Measurements from ENCODE around the gene NRL. TPM values are rescaled to one million over a fixed set of nuclear protein-coding genes. Genes with fewer than 3 reads are reported as not detected.

Gene NRL
- total and polyA plus RNA-seq, 9 of the 15 experiments (the other 6 are each of a cell fraction or from before 2014, with no cell fraction given) = 0.07 to 2.7 (median 1.4) TPM; not detected in 1

DNA sequence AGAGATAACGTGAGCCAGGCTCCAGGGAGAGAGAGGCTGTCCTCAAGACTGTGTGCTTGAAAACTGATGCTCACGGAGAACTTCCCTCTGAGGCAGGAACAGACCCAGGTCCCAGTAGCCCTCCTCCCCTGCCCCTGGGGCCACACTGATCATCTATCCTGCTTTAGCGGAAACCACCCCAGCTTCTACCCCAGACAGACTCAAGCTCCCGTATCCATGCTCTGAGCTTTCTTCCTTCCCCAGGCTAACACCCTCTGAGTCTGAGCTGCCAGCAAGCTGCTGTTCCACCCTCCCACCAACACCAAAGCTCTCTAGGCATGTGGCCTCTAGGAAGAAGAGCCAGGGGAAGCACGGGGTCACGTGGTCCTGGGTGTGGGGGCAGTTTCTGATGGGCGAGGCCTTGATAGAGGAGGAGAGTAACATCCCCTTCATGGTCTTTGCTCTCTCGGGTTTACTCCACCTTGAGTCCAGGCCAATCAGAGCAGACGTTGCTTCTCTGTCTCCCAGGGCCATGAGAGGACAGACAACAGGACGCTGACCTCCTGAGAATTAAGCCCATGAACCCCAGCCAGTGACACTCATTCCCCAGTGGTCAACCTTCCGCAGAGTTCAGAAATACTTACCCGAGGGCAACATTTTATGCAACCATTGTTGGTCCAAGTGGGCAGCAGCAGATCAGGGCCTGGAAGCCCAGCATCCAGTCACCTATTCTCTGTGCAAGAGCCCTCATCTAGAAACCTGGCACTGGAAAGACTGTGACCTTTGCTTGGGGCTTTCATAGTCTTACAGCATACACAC is 19.3 kb downstream of the NRL start (continued):
- TF ChIP-seq, protein P1, sequence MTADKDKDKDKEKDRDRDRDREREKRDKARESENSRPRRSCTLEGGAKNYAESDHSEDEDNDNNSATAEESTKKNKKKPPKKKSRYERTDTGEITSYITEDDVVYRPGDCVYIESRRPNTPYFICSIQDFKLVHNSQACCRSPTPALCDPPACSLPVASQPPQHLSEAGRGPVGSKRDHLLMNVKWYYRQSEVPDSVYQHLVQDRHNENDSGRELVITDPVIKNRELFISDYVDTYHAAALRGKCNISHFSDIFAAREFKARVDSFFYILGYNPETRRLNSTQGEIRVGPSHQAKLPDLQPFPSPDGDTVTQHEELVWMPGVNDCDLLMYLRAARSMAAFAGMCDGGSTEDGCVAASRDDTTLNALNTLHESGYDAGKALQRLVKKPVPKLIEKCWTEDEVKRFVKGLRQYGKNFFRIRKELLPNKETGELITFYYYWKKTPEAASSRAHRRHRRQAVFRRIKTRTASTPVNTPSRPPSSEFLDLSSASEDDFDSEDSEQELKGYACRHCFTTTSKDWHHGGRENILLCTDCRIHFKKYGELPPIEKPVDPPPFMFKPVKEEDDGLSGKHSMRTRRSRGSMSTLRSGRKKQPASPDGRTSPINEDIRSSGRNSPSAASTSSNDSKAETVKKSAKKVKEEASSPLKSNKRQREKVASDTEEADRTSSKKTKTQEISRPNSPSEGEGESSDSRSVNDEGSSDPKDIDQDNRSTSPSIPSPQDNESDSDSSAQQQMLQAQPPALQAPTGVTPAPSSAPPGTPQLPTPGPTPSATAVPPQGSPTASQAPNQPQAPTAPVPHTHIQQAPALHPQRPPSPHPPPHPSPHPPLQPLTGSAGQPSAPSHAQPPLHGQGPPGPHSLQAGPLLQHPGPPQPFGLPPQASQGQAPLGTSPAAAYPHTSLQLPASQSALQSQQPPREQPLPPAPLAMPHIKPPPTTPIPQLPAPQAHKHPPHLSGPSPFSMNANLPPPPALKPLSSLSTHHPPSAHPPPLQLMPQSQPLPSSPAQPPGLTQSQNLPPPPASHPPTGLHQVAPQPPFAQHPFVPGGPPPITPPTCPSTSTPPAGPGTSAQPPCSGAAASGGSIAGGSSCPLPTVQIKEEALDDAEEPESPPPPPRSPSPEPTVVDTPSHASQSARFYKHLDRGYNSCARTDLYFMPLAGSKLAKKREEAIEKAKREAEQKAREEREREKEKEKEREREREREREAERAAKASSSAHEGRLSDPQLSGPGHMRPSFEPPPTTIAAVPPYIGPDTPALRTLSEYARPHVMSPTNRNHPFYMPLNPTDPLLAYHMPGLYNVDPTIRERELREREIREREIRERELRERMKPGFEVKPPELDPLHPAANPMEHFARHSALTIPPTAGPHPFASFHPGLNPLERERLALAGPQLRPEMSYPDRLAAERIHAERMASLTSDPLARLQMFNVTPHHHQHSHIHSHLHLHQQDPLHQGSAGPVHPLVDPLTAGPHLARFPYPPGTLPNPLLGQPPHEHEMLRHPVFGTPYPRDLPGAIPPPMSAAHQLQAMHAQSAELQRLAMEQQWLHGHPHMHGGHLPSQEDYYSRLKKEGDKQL (CRISPR knock-in tag; IDR thresholded peaks at IDR 0.05; ENCODE audit: borderline replicate concordance) = no peak
- TF ChIP-seq NFYB (IDR thresholded peaks at IDR 0.05; ENCODE audit: extremely low read depth, insufficient read length) (peak; percentile 40), NEUROD1 (IDR thresholded peaks at IDR 0.05; ENCODE audit: borderline replicate concordance, low read depth, low read length, partially characterized antibody) (peak; percentile 50), NFRKB (IDR thresholded peaks at IDR 0.05; ENCODE audit: low read depth) (peak; percentile 28; the same call in 1 of the 2 replicates), DPF2 (IDR thresholded peaks at IDR 0.05) (peak; percentile 41; the same call in 1 of the 2 replicates)
- TF ChIP-seq, protein P2, sequence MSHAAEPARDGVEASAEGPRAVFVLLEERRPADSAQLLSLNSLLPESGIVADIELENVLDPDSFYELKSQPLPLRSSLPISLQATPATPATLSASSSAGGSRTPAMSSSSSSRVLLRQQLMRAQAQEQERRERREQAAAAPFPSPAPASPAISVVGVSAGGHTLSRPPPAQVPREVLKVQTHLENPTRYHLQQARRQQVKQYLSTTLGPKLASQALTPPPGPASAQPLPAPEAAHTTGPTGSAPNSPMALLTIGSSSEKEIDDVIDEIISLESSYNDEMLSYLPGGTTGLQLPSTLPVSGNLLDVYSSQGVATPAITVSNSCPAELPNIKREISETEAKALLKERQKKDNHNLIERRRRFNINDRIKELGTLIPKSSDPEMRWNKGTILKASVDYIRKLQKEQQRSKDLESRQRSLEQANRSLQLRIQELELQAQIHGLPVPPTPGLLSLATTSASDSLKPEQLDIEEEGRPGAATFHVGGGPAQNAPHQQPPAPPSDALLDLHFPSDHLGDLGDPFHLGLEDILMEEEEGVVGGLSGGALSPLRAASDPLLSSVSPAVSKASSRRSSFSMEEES (CRISPR knock-in tag; IDR thresholded peaks at IDR 0.05) = peak; percentile 96
- TF ChIP-seq, protein P3, sequence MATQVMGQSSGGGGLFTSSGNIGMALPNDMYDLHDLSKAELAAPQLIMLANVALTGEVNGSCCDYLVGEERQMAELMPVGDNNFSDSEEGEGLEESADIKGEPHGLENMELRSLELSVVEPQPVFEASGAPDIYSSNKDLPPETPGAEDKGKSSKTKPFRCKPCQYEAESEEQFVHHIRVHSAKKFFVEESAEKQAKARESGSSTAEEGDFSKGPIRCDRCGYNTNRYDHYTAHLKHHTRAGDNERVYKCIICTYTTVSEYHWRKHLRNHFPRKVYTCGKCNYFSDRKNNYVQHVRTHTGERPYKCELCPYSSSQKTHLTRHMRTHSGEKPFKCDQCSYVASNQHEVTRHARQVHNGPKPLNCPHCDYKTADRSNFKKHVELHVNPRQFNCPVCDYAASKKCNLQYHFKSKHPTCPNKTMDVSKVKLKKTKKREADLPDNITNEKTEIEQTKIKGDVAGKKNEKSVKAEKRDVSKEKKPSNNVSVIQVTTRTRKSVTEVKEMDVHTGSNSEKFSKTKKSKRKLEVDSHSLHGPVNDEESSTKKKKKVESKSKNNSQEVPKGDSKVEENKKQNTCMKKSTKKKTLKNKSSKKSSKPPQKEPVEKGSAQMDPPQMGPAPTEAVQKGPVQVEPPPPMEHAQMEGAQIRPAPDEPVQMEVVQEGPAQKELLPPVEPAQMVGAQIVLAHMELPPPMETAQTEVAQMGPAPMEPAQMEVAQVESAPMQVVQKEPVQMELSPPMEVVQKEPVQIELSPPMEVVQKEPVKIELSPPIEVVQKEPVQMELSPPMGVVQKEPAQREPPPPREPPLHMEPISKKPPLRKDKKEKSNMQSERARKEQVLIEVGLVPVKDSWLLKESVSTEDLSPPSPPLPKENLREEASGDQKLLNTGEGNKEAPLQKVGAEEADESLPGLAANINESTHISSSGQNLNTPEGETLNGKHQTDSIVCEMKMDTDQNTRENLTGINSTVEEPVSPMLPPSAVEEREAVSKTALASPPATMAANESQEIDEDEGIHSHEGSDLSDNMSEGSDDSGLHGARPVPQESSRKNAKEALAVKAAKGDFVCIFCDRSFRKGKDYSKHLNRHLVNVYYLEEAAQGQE (IDR thresholded peaks at IDR 0.05; ENCODE audit: borderline replicate concordance) = peak; percentile 55
- TF ChIP-seq, protein P3 (CRISPR knock-in tag; IDR thresholded peaks at IDR 0.05; ENCODE audit: low read depth) = no peak
- TF ChIP-seq, protein P4, sequence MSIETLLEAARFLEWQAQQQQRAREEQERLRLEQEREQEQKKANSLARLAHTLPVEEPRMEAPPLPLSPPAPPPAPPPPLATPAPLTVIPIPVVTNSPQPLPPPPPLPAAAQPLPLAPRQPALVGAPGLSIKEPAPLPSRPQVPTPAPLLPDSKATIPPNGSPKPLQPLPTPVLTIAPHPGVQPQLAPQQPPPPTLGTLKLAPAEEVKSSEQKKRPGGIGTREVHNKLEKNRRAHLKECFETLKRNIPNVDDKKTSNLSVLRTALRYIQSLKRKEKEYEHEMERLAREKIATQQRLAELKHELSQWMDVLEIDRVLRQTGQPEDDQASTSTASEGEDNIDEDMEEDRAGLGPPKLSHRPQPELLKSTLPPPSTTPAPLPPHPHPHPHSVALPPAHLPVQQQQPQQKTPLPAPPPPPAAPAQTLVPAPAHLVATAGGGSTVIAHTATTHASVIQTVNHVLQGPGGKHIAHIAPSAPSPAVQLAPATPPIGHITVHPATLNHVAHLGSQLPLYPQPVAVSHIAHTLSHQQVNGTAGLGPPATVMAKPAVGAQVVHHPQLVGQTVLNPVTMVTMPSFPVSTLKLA (conservative IDR thresholded peaks at IDR 0.05) = peak; percentile 91 to 93
